ENCODE results near the gene CBLL1. TPM values are rescaled to one million over a fixed set of nuclear protein-coding genes. Genes with fewer than 3 reads are reported as not detected.

Gene CBLL1
- total RNA-seq, 1 donor from 2014 or later, result 35.6 TPM

DNA sequence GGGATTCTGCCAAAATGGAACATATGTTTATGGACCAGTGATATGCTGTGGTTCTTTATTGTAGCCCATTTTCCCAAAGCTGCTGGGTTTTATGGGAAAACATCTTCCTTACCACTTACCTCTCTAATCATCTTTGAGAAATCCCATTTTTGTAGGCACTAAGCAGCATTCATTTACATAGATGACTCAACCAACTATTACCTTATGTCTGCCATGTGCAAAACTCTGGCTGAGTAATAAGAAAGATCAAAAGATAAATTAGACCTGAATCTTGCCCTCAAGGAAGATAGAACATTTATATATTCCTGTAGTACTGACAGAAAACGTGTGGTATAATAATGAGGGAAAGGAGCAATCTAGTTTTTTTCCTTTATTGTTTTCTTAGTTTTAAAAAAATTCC is 24.3 kb downstream of the CBLL1 start:
- DNase-seq, result no peak
- H3K4me3 Mint-ChIP-seq (ENCODE audit: unreplicated experiment), result no peak overlapping the region
- H3K9me3 Mint-ChIP-seq (ENCODE audit: unreplicated experiment), result no peaks in the 10 kb centered on the region
- H3K27me3 Mint-ChIP-seq (ENCODE audit: unreplicated experiment), result no peaks in the 10 kb centered on the region
- H3K4me1 Mint-ChIP-seq (ENCODE audit: low read depth, unreplicated experiment), result no peaks in the 10 kb centered on the region
- H3K36me3 Mint-ChIP-seq (ENCODE audit: unreplicated experiment), result no peaks in the 10 kb centered on the region
- TF ChIP-seq, protein P1, sequence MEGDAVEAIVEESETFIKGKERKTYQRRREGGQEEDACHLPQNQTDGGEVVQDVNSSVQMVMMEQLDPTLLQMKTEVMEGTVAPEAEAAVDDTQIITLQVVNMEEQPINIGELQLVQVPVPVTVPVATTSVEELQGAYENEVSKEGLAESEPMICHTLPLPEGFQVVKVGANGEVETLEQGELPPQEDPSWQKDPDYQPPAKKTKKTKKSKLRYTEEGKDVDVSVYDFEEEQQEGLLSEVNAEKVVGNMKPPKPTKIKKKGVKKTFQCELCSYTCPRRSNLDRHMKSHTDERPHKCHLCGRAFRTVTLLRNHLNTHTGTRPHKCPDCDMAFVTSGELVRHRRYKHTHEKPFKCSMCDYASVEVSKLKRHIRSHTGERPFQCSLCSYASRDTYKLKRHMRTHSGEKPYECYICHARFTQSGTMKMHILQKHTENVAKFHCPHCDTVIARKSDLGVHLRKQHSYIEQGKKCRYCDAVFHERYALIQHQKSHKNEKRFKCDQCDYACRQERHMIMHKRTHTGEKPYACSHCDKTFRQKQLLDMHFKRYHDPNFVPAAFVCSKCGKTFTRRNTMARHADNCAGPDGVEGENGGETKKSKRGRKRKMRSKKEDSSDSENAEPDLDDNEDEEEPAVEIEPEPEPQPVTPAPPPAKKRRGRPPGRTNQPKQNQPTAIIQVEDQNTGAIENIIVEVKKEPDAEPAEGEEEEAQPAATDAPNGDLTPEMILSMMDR (IDR thresholded peaks at IDR 0.05; ENCODE audit: partially characterized antibody, unreplicated experiment), result no peak
- no peak overlapping the region for H3K27ac Mint-ChIP-seq (ENCODE audit: unreplicated experiment)

DNA sequence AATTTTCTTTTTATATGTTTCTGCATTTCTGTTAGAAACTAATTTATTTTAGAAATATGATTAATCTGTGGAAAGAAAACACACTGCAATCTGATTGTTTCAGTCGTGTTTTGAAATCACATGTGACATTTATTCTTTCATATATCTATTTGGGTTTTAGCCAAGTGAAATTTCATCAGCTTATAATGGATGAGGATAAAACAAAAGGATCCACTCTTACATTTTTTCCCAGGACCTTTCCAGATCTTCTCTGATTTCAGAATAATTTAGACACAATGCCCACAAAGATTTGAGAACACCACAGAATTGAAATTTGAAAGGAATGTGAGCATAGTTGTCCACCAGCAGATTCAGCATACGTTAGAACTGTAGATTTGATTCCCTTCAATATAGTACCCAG is 29.1 kb downstream of the CBLL1 start:
- no peak overlapping the region for H3K27ac Mint-ChIP-seq (ENCODE audit: unreplicated experiment)

DNA sequence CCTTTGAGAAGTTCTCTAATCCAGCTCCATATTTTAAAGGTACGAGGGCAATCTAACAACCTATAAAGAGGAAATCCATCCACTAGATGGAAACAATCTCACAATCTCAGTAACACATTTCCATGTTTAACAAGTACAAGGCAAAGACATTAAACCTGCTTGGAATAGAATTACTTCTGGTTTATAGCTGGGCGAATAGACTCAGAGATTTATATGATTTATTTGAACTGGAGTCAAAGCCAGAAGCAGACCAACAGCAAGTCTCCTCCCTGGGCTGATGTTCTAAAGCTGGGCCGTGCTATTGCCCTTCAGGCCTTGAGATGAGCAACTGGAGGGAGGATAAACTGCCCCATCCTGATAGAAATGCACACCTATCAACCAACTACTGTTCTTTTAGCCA is 33.8 kb downstream of the CBLL1 start:
- H3K27me3 Mint-ChIP-seq (ENCODE audit: unreplicated experiment), result no peaks in the 10 kb centered on the region
- DNase-seq, result no peak
- no peaks in the 10 kb centered on the region for H3K36me3 Mint-ChIP-seq (ENCODE audit: unreplicated experiment)
- no peaks in the 10 kb centered on the region for H3K9me3 Mint-ChIP-seq (ENCODE audit: unreplicated experiment)
- no peak overlapping the region for H3K4me3 Mint-ChIP-seq (ENCODE audit: unreplicated experiment)
- H3K4me1 Mint-ChIP-seq (ENCODE audit: low read depth, unreplicated experiment), result no peaks in the 10 kb centered on the region
- TF ChIP-seq, protein P1 (IDR thresholded peaks at IDR 0.05; ENCODE audit: partially characterized antibody, unreplicated experiment), result no peak
- H3K27ac Mint-ChIP-seq (ENCODE audit: unreplicated experiment), result no peak overlapping the region

More for the DNA sequence above, 29.1 kb downstream of the CBLL1 start:
- no peaks in the 10 kb centered on the region for H3K4me1 Mint-ChIP-seq (ENCODE audit: low read depth, unreplicated experiment)
- TF ChIP-seq, protein P1 (IDR thresholded peaks at IDR 0.05; ENCODE audit: partially characterized antibody, unreplicated experiment), result no peak
- H3K9me3 Mint-ChIP-seq (ENCODE audit: unreplicated experiment), result no peaks in the 10 kb centered on the region
- no peaks in the 10 kb centered on the region for H3K27me3 Mint-ChIP-seq (ENCODE audit: unreplicated experiment)
- no peak overlapping the region for H3K4me3 Mint-ChIP-seq (ENCODE audit: unreplicated experiment)
- DNase-seq, result no peak
- no peaks in the 10 kb centered on the region for H3K36me3 Mint-ChIP-seq (ENCODE audit: unreplicated experiment)

DNA sequence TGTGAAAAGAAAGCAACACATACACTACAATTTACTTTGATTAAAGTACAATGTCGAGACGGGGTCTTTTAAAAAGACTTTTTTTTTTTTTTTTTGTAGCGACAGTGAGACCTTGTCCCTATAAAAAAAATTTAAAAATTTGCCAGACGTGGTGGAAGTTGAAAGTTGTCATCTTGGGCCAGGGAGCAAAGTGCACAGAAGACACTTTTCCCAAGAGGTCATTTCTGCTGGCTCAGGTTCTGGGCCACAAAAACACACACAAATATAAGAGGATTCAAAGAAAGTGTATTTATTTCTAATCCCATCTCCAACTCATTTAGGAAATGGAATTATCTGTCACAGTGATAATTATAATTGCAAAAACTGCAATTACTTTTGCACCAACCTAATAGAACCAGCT is 34.3 kb downstream of the CBLL1 start:
- H3K9me3 Mint-ChIP-seq (ENCODE audit: unreplicated experiment), result no peaks in the 10 kb centered on the region
- H3K4me3 Mint-ChIP-seq (ENCODE audit: unreplicated experiment), result no peak overlapping the region
- H3K27me3 Mint-ChIP-seq (ENCODE audit: unreplicated experiment), result no peaks in the 10 kb centered on the region
- TF ChIP-seq, protein P1 (IDR thresholded peaks at IDR 0.05; ENCODE audit: partially characterized antibody, unreplicated experiment), result no peak
- no peaks in the 10 kb centered on the region for H3K36me3 Mint-ChIP-seq (ENCODE audit: unreplicated experiment)
- no peaks in the 10 kb centered on the region for H3K4me1 Mint-ChIP-seq (ENCODE audit: low read depth, unreplicated experiment)
- H3K27ac Mint-ChIP-seq (ENCODE audit: unreplicated experiment), result no peak overlapping the region
- DNase-seq, result no peak

DNA sequence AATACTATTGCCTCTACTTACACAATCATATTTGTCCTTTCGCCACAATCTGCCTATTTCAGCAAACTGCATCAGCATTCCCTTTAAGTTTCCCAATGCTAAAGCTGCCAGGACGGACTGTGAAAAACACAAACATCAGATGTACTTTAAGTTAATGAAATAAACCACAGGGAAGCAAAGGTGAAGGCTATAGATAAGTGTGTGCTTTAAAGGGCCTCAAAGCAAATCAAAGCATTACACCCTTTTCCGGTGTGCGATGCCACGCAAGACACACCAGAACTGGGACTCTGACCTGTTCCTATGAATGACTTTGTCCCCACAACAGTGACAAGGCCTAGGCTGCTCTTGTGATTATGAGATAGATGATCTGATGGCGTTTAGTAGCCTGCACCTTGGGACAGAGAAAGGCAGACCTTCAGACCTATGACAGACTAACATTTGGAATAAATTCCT is 35.7 kb downstream of the CBLL1 start:
- H3K4me1 Mint-ChIP-seq (ENCODE audit: low read depth, unreplicated experiment), result no peaks in the 10 kb centered on the region
- no peak for DNase-seq
- H3K27ac Mint-ChIP-seq (ENCODE audit: unreplicated experiment), result no peak overlapping the region
- no peak overlapping the region for H3K4me3 Mint-ChIP-seq (ENCODE audit: unreplicated experiment)
- TF ChIP-seq, protein P1 (IDR thresholded peaks at IDR 0.05; ENCODE audit: partially characterized antibody, unreplicated experiment), result no peak
- no peaks in the 10 kb centered on the region for H3K9me3 Mint-ChIP-seq (ENCODE audit: unreplicated experiment)
- no peaks in the 10 kb centered on the region for H3K27me3 Mint-ChIP-seq (ENCODE audit: unreplicated experiment)
- no peaks in the 10 kb centered on the region for H3K36me3 Mint-ChIP-seq (ENCODE audit: unreplicated experiment)

All from glutamatergic neuron (in vitro differentiated cells).